ENCODE results near the gene KLHL30. TPM values are rescaled to one million over a fixed set of nuclear protein-coding genes. Genes with fewer than 3 reads are reported as not detected.

The KLHL30 gene
- total RNA-seq, 1 donor from 2014 or later: 0.71 TPM

DNA sequence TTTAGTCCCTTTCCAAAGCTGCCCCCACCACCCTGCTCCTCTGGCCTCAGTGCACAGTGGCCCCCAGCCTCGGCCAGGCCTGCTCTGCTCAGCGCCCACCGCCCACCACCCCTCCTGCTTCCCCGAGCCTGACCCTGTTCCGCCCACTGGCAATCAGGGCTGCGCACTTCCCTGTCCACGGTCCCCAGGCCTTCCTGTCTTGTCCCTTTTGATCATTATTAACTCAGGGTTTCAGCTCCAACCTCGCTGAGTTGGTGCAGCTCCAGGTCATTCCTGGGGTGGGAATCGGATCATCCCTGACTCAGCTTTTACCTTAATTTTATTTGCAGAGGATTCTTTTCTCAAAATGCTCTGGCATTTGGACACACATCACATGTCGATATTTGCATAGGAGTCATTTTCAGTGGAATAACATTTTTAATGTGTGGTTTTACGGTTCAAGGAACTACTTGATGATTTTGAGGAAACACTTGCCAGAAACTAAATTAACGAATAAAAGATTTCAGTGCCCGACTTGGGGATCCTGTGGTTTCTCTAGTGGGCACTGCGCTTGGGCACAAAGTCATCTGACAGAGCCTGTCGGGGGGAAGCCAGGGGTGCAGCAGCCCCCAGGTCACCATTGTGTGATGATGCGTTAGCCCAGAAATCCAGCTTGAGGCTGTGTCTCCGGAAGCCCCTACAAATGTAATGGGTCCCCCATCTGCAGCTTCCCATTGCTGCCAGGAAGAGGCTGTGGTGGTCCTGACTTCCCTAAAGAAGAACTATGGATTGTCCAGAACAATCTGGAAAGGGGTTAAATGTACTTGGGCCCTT is 39.4 kb upstream of the KLHL30 start:
- TF ChIP-seq, protein P1, sequence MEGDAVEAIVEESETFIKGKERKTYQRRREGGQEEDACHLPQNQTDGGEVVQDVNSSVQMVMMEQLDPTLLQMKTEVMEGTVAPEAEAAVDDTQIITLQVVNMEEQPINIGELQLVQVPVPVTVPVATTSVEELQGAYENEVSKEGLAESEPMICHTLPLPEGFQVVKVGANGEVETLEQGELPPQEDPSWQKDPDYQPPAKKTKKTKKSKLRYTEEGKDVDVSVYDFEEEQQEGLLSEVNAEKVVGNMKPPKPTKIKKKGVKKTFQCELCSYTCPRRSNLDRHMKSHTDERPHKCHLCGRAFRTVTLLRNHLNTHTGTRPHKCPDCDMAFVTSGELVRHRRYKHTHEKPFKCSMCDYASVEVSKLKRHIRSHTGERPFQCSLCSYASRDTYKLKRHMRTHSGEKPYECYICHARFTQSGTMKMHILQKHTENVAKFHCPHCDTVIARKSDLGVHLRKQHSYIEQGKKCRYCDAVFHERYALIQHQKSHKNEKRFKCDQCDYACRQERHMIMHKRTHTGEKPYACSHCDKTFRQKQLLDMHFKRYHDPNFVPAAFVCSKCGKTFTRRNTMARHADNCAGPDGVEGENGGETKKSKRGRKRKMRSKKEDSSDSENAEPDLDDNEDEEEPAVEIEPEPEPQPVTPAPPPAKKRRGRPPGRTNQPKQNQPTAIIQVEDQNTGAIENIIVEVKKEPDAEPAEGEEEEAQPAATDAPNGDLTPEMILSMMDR (IDR thresholded peaks at IDR 0.05): no peak
- H3K4me1 ChIP-seq: peaks cover 12% of the 10 kb centered on the region
- H3K27me3 ChIP-seq (ENCODE audit: low read depth): no peaks in the 10 kb centered on the region
- no peaks in the 10 kb centered on the region for H3K36me3 ChIP-seq
- H3K27ac ChIP-seq: peak overlapping the region; percentile 18
- no peak overlapping the region for H3K4me3 ChIP-seq
- H3K9me3 ChIP-seq: no peaks in the 10 kb centered on the region
- intact Hi-C loops (cut with DNase I): no loop called here
- DNase-seq (peak; percentile 54), ATAC-seq (peak; percentile 30 to 37)

DNA sequence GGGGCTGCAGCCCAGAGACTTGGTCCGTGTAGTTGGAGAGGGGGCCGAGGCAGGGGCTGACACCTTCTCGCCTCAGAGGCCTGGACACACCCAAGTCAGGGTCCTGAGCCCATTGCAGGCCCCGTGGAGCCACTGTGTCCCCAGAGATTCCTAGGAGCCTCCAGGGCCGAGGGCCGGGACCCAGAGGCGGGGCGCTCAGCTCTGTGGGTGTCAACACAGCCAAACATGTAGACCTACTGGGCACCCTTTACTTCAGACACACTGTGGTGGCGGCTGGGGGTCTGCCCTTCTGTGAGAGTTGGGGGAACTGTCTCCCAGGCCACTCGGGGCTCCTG is 38.8 kb upstream of the KLHL30 start:
- Histone ChIP-seq H3K4me1 (peaks cover 12% of the 10 kb centered on the region), H3K4me3 (no peak overlapping the region), H3K36me3 (no peaks in the 10 kb centered on the region), H3K9me3 (no peaks in the 10 kb centered on the region), H3K27ac (no peak overlapping the region), H3K27me3 (ENCODE audit: low read depth) (no peaks in the 10 kb centered on the region)
- ATAC-seq: no peak
- DNase-seq: peak; percentile 45
- intact Hi-C loops (cut with DNase I): no loop called here
- TF ChIP-seq, protein P1 (IDR thresholded peaks at IDR 0.05): no peak

DNA sequence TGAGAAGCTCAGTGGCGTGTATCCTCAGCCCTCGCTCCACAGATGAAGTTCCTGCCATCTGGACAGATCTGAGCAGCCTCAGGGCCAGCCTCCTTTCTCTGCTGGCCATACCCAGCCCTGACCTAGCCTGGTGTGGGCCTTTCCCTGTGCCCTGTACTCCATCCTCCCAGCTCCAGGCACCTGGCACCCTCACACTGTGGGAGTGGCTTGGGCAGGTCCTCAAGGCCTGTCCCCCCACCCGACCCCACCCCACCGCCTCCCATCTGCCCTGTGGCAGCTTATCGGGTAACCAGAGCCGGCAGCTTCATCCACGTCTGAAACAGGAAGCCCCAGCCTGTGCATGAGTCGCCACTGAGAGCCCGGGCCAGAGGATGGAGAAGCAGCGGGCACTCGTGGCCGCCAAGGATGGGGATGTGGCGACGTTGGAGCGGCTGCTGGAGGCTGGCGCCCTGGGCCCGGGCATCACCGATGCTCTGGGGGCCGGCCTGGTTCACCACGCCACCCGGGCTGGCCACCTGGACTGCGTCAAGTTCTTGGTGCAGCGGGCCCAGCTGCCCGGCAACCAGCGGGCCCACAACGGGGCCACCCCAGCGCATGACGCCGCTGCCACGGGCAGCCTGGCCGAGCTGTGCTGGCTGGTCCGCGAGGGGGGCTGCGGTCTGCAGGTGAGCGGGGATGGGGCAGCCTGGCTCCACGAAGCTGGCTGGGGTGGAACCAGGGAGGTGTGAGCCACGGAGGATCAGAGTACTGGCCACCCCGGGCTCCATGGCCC is 38.2 kb upstream of the KLHL30 start, which contains the start of gene ESPNL:
ESPNL (plus strand) TSS at position 292 of the 772 bp plus-strand sequence; CDS start at position 372, 80 bp downstream.
- Histone ChIP-seq H3K4me1 (peaks cover 12% of the 10 kb centered on the region), H3K27ac (peak within 1 kb of the TSS; percentile 18), H3K4me3 (no peak within 1 kb of the TSS), H3K9me3 (no peaks in the 10 kb centered on the region), H3K27me3 (ENCODE audit: low read depth) (no peaks in the 10 kb centered on the region), H3K36me3 (no peaks in the 10 kb centered on the region)
- ATAC-seq (no peak), DNase-seq (no peak)
- TF ChIP-seq, protein P1 (IDR thresholded peaks at IDR 0.05): no peak
- intact Hi-C loops (cut with DNase I): no loop called here

DNA sequence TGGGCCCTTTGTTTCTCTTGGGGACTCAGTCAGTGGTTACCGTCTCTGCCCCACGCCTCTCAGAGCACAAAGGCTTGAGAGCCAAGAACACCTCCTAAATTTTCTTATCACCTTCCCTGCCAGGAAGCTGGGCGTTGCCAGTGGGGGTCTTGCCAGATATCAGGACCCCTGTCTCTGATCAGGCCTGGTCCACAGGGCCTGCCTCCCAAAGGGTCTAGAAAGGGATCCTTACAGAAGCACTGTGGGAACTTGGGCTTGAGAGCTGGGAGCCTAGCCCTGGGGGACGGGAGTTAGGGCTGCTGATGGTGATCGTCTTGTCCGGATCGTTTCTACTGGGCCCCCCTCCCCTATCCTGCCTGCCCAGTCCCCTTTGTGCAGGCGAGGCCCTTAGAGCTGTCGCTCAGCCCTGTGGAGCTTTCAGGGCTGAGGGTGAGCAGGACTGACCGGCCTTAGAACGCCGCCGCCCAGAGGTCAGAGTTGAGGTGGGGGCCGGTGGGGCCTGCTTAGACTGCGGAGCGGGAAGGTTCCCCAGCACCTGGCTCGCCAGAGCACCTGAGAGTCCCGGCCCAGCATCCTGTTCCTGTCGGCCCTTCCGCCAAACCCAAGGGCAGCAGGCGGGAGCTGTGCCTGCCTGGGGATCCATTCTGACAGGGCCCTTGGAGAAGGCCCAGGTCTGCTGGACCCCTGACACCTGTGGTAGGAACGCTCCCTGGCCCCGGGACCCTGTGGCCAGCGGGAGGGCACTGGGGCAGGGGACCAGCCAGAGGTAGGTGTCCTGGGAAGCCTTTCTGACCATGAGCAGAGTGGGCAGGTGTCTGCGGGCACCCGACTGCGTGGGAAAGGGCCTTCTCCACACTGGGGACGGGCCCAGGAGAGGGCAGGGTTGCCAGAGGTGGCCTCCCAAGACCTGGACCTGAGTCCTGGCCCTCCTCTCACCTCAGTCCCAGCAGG is 37.4 kb upstream of the KLHL30 start:
- Histone ChIP-seq H3K4me1 (peaks cover 12% of the 10 kb centered on the region), H3K36me3 (no peaks in the 10 kb centered on the region), H3K27ac (no peak overlapping the region), H3K27me3 (ENCODE audit: low read depth) (no peaks in the 10 kb centered on the region), H3K9me3 (no peaks in the 10 kb centered on the region), H3K4me3 (no peak overlapping the region)
- DNase-seq: no peak
- intact Hi-C loops (cut with DNase I): no loop called here
- TF ChIP-seq, protein P1 (IDR thresholded peaks at IDR 0.05): no peak
- no peak for ATAC-seq
